Stimulated activated naive CD4-positive, alpha-beta T cell (primary cell): Measurements from ENCODE around the gene DRD4.

Source experiments
- DNase-seq, 6 experiments: peaks; one replicate each; lab custom pipeline; 2025; lab: John Stamatoyannopoulos, UW

The DRD4 gene

DNA sequence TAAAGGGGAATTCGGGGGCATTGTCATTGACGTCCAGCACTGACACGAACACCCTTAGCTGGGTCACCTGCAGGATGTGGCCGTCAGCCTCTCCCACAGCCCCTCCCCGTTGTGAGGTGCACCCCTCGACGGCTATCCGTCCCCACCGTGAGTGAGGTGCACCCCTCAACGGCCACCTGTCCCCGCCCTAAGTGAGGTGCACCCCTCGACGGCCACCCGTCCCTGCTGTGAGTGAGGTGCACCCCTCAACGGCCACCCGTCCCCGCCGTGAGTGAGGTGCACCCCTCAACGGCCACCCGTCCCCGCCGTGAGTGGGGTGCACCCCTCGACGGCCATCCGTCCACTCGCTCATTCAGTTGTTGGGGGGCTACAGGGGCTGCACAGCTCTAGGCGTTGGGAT lies 15.2 kb upstream of the DRD4 start:
- no peak for DNase-seq

DNA sequence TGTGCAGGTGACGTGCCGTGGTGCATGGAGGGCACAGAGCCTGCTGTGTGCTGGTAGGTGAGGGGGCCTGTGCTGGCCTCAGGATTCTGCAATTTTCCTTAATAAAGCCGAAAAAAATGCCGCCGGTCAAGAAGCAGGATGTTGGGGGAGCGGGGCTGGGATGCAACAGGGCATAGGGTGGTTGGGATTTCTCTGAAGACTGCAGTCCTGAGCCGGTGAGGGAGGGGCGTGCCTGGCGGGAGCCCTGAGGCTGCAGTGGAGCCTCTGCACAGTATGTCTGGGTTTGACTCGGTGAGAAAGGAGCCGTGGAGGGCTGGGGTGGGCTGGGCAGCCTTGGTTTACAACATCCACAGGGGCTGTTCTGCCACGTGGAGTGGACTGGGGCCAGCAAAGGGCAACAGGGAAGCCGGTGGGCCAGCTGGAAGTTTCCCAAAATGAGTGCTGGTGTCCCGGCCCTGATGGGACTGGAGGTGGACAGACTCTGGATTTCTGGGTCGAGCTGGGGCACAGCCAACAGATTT lies 13.7 kb upstream of the DRD4 start:
- DNase-seq: no peak

DNA sequence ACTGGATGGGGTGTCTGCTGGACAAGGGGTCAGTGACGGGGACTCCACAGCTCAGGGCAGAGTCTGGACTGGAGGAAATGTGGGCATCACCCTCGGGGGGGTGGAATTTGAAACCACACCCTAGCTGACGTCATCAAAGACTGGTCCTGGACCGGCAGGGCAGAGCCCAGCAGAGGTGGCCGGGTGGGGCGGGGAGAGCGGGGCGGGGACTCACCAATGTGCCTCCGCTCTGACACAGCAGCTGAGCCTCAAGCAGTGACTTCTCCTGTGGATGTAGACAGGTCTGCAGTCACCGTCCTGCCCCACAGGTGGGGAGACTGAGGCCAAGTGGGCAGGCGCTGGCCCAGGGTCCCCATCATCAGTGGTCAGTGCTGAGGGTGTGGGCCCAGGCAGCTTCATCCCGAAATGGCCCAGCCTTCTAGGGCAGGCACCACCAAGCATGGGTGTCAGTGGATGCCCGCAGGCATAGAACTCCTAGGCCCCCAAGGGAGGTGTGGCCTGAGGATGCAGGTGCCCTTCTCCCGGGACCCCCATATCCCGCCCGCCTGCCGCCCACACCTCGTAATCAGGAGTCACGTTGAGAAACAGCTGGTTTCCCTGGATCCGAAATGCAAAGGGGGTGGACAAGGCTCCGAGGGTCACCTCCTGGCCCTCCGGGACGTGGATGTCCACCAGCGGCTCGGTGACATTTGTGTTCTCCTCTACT lies 12.9 kb upstream of the DRD4 start:
- DNase-seq: no peak

DNA sequence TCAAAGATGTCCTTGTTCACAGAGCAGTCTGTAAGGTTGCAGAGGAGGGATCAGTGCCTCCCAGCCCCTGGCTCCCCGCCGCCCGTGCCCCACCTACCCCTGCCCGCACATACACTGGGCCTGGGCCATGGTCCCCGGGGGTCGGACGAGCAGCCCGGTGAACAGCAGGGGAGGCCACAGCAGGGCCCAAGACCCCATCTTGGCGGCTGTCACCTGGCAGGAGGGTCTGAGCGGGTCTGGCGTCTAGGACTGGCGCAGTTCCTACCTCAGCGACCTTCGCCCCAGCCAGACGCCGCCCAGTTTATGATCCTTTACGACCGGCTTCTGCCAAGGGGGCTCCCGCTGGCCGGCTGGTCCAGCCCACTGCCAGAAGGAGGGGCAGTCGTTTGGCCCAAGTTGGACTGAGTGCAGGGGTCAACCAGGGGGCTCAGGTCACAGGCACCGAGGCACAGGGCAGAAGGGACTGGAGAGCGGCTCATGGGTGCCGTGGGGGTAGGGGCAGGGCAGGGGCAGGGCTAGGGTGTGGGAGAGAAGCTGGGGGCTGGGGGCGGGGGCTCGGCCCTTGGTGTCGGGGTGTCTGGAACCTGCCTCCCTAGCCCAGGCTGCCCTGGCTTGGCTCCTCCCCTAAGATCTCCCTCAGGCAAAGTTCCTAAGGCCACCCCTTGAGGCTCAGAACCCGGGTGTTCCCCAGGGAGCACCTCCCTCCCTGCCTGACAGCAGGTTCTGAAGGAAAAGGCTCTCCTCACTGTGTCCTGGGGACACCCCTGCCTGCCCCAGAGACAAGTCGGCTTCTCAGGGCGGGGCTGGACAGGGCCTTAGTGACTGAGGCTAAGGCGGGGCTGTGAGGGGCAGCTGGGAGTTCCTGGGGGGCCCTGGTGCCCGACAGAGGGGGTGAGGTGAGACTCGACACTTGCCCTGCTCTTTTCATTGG lies 12.1 kb upstream of the DRD4 start, which contains the start of gene CDHR5:
Gene CDHR5 (minus strand): TSS at position 251 of the 931 bp plus-strand sequence. CDS start 53 bp downstream, at position 198.
- DNase-seq: no peak

DNA sequence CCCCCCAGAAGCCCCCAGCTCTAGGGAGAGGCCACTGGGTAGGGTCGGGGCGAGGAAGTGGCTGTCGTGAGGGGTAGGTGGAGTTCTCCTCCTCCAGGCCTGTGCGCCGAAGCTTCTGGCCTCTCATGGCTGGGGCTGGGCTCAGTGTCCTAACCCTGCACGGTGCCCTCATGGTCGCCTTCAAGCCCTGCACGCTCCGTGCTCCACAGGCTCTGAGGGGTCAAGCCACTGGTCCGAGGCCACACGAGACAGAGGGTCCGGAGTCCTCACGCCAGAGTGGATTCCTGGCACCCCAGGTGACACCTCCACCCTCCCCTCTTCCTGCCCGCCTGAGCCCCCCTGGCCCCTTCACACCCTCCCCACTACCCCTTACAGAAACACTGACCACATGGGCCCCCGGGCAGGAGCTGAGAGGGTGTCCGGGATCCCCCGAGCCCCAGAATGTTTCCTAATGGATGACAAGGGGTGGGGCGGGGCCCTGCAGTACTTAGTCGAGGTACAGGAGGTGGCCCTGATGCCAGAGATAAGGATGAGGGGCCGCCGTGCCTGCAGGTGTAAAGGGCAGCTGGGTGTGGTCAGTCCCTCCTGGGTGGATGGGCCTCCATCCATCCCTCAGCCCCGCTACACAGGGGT lies 11.3 kb upstream of the DRD4 start:
- DNase-seq: no peak

DNA sequence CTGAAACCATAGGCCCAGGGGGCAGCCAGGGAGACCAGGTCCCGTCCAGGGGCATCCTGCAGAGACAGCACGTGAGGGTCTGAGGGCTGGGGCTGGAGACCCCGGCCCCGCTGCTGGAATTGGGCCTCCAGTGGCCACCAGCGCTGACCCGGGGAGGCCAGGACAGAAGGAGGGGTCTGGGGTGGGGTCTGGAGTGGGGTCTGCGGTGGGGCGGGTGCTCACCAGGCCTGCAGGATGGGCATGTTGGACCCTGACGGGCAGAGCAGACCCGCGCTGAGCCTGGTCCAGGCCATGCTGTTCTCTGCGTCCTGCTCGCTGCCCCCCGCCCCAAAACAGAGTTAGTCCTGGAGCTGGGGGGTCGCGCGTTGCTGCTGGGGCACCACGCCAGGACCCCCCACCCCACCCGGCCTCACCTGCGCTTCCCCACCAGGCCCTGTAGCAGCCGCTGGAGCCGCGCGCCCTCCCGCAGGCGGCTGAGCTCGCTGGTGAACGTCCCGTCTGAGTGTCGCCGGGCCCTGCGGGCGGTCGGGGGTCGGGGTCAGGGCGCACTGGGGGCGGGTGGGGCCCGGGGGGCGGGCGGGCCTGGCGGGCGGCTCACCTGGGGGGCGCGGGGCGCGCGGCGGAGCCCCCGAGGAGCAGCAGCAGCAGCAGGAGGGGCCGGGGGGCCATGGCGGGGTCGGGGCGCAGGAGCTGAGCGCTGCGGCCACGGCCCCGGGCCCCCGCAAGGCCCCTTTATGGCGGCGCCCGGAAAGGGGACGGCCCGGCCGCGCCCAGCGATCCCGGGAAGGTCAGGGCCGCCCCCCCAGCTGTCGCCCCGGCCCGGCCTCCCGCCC lies 10.4 kb upstream of the DRD4 start, which contains the start of gene SCT:
Gene SCT (minus strand): TSS at position 707 of the 833 bp plus-strand sequence. CDS start 38 bp downstream, at position 669.
- no peak for DNase-seq

DNA sequence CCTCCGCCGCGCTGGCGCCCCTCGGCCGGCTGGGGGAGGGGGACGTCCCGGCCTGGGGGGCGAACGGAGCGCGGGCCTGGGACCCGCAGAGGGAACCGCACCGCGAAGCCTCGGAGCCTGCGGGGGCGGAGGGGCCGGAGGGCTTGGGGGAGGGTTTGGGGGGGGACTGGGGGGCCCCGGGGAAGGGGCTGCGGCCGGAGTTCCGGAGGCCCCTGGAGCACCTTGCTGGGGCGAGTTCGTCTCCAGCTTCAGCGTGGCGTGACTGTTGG lies 9.8 kb upstream of the DRD4 start:
- DNase-seq: no peak

DNA sequence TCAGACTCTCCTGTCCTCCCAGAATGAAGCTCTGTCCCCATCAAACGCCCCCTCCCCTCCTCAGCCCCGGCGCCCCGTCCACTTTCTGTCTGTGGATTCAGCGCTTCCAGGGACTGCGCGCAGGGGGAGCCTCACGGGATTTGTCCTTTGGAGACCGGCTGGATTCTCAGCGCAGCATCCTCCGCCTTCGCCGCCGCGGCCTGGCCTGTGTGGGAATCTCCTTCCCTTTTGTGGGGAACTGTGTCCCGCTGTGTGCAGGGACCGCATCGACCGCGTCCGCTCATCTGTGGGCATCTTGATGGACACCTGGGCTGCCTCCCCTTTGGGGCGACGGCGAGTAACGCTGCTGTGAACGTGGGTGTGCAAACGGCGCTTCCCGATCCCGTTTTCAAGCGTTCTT lies 9.0 kb upstream of the DRD4 start:
- no peak for DNase-seq

DNA sequence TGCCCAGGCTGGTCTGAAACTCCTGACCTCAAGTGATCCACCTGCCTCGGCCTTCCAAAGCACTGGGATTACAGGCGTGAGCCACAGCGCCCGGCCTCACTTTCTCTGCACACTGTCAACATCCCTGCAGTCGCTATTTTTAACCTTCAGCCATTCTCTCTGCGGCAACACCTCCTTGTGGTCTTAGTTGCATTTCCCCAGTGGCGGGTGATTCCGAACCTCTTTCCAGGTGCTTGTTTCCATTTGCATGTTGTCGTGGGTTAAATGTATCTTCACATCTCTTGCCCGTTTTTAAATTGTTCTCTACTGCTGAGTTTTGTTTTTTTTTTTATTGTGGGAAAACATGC lies 7.9 kb upstream of the DRD4 start:
- no peak for DNase-seq

DNA sequence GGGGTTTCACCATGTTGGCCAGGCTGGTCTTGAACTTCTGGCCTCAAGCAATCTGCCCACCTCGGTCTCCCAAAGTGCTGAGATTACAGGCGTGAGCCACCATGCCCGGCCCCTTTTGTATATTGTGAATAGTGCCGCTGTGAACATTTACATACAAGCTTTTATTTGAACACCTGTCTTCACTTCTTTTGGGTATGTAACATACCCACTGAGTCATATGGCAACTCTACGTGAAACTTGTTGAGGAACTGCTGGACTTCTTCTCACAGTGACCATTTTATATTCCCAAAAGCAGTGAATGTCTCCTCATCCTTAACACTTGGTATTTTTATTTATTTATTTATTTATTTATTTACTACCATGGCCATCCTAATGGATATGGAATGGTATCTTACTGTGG lies 6.2 kb upstream of the DRD4 start:
- no peak for DNase-seq

DNA sequence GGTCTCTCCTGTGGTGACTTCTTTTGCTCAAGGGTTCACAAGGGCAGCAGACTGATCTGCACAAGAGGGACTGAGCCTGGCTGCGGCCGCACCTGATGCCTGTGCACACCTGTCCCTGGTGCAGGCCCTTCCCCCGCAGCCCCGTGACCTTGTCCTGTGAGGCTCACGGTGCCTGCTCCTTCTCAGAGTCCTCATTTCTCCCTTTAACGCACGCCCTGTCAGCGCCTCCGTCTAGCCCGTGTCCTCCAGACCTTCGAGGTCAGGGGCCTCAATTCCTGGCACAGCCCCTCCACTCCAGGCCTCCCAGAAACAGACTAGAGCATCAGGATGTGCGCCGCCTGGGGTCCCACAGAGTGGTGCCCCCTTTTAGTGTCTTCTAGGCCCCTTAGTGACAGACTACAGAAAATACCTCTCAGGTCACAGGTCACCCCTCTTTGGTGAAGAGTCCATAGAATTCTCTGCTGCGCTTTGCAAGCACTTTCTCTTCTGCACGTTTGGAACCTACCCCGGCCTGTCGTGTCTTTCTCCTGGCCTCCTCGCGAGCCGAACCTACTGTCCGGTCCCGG lies 1.0 kb upstream of the DRD4 start:
- DNase-seq: no peak

DNA sequence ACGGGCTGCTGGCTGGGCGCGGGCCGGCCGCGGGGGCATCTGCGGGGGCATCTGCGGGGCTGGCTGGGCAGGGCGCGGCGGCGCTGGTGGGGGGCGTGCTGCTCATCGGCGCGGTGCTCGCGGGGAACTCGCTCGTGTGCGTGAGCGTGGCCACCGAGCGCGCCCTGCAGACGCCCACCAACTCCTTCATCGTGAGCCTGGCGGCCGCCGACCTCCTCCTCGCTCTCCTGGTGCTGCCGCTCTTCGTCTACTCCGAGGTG lies 194 bp downstream of the DRD4 start:
- no peak for DNase-seq

DNA sequence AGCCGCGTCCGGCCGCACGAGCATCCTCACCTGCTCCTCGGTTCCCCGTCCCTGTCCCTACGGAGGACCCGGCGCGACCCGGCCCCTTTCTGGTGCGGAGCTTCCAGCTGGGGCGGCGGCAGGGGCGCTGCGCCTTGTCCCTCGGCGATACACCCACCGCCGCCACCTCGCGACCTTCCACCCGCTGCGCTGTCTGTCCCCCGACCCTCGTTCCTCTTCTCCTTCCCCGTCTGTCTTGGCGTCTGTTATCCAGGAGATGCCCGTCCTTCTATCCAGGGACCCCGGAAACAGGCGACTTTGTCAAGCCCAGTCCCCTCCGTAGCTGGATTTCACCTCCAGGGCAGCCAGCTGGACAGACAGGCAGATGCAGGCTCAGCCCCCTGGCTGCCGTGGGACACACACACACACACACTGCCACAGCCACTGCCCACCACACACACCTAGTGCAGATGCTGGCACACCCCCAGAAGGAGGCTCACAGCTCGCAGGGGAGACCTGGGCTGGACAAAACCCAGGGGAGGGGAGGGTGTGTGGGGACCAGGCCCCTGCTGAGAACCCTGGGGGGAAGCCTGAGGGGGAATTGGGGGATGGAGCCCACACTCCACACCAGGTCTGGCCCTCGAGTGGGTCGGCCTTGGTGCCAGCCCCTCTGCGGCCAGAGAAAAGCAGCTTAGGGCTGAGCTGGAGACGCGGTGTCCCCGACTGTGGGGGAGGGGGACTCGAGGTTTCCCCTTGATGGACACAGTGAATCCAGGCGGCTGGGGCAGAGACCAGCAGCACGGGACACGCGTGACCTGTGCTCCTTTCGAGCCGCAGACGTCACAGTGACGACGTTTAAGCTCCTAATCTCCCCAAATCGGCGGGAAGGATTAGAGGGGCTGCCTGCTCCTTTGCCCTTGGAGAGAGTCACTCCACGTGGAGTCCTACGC lies 788 bp downstream of the DRD4 start:
- DNase-seq: no peak

DNA sequence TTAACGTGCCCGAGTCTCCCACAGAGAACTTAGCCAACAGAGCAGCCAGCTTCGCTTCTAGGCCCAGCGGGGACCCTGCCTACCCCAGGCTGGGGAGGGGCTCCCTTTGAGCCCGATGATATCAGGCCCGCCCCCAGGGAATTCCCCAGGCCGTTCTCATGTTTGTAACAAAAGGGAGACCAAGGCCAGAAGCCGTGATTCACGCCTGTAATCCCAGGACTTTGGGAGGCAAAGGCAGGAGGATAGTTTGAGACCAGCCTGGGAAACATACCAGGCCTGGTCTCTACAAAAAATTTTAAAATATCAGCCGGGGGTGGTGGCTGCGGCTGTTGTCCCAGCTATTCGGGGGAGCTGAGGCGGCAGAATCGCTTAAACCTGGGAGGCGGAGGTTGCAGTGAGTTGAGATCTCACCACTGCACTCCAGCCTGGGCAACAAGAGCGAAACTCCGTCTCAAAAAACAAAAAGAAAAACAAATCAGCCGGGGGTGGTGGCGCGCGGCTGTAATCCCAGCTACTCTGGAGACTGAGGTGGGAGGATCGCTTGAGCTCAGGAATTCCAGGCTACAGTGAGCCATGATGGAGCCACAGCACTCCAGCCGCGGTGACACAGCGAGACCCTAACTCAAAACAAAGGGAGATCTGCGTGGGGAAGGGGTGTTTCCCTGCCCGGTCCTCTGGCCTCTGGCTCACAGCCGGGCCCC lies 1.7 kb downstream of the DRD4 start:
- no peak for DNase-seq

DNA sequence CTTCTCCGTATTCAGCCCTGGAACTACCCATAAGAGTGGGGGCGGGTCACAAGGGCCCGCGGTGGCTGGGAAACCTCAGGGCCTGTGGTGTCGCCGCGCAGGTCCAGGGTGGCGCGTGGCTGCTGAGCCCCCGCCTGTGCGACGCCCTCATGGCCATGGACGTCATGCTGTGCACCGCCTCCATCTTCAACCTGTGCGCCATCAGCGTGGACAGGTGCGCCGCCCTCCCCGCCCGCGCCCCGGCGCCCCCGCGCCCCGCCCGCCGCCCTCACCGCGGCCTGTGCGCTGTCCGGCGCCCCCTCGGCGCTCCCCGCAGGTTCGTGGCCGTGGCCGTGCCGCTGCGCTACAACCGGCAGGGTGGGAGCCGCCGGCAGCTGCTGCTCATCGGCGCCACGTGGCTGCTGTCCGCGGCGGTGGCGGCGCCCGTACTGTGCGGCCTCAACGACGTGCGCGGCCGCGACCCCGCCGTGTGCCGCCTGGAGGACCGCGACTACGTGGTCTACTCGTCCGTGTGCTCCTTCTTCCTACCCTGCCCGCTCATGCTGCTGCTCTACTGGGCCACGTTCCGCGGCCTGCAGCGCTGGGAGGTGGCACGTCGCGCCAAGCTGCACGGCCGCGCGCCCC lies 2.4 kb downstream of the DRD4 start:
- DNase-seq: no peak

DNA sequence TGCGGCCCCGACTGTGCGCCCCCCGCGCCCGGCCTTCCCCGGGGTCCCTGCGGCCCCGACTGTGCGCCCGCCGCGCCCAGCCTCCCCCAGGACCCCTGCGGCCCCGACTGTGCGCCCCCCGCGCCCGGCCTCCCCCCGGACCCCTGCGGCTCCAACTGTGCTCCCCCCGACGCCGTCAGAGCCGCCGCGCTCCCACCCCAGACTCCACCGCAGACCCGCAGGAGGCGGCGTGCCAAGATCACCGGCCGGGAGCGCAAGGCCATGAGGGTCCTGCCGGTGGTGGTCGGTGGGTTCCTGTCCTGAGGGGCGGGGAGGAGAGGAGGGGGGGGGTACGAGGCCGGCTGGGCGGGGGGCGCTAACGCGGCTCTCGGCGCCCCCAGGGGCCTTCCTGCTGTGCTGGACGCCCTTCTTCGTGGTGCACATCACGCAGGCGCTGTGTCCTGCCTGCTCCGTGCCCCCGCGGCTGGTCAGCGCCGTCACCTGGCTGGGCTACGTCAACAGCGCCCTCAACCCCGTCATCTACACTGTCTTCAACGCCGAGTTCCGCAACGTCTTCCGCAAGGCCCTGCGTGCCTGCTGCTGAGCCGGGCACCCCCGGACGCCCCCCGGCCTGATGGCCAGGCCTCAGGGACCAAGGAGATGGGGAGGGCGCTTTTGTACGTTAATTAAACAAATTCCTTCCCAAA lies 3.1 kb downstream of the DRD4 start:
- DNase-seq: no peak

DNA sequence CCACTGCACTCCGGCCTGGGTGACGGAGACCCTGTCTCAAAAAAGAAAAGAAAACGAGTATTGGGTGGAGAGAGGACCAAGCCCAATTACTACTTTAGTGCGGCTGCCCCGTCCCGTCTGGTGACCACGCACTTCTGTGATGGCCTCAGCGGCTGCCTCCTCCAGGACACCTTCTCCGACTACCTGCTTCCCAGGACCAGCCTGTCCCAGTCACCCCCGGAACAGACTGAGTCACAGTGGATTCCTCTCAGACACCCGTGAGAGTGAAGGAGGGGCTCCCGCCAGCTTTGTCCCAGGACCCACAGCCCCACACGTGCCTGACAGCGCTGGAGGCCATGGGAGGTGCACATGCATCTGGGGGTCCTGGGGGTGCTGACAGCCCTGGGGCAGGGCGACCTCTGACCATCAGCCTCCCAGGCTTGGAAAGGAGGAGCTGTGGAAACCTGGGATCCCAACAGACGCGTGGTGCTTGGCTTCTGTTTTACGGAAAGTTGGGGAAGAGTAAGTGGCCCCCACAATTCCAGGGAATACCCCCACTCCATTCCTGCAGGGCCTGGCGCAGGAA lies 4.8 kb downstream of the DRD4 start:
- no peak for DNase-seq

DNA sequence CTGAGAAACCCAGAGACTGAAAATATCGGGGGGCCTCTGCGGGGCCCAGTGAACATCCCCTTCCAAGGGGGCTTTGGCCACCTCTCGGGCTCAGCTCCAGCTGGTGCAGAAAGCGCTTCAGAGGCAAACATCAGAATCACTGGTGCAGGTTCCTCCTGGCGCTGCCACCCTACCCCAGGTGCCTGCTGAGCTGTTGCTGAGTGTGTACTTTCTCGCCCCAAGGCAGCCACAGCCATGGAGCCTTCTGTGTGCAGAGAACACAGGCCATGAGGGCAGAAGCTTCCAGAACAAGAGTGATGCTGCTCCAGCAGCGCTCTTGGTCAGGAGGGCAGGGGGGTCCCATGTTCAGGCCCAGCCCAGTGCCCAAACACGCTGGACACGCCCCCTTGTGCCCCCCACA lies 6.3 kb downstream of the DRD4 start:
- DNase-seq: no peak
